SK-N-SH treated with all-trans-retinoic acid at 6 μM for 48 hours (cell line): ENCODE data around the gene FCER2.

Experiments
- CSDC2 ChIP-seq: fragments of 250-450 bp; sonication (Bioruptor Pico); IDR thresholded peaks from 2 replicates; pipeline ENCODE4 v1.5.0; 2020; ENCODE audit warnings: mild to moderate bottlenecking, moderate library complexity
- OSR1 ChIP-seq: fragments of 250-450 bp; sonication (Bioruptor Pico); IDR thresholded peaks from 2 replicates; pipeline ENCODE4 v1.8.0; 2022; ENCODE audit warnings: moderate library complexity, mild to moderate bottlenecking, inconsistent platforms
- PPARA ChIP-seq: fragments of 250-450 bp; sonication (Bioruptor Pico); IDR thresholded peaks from 2 replicates; pipeline ENCODE4 v1.5.0; 2020; ENCODE audit warnings: mild to moderate bottlenecking, borderline replicate concordance
- ZC3H10 ChIP-seq: fragments of 250-450 bp; sonication (Bioruptor Pico); IDR thresholded peaks from 2 replicates; pipeline ENCODE4 v1.5.1; 2021; ENCODE audit warnings: mild to moderate bottlenecking, moderate library complexity
- ZNF565 ChIP-seq: fragments of 450-650 bp; formaldehyde crosslinking; conservative IDR thresholded peaks from 2 replicates; pipeline ENCODE4 v1.5.0; 2020; ENCODE audit warnings: low read depth, mild to moderate bottlenecking, moderate library complexity
- ZNF8 ChIP-seq: fragments of 450-650 bp; formaldehyde crosslinking; IDR thresholded peaks from 2 replicates; pipeline ENCODE4 v1.5.0; 2020; ENCODE audit warnings: mild to moderate bottlenecking, moderate library complexity
- TF ChIP-seq, protein P1 (sequence below): fragments of 250-450 bp; sonication (Bioruptor Pico); IDR thresholded peaks from 2 replicates; pipeline ENCODE4 v1.5.1; 2021; ENCODE audit warnings: mild to moderate bottlenecking, moderate library complexity
- TF ChIP-seq, protein P2 (sequence below): fragments of 250-450 bp; sonication (Bioruptor Pico); IDR thresholded peaks from 2 replicates; pipeline ENCODE4 v1.8.0; 2020; ENCODE audit warnings: mild to moderate bottlenecking, moderate library complexity, borderline replicate concordance

DNA sequence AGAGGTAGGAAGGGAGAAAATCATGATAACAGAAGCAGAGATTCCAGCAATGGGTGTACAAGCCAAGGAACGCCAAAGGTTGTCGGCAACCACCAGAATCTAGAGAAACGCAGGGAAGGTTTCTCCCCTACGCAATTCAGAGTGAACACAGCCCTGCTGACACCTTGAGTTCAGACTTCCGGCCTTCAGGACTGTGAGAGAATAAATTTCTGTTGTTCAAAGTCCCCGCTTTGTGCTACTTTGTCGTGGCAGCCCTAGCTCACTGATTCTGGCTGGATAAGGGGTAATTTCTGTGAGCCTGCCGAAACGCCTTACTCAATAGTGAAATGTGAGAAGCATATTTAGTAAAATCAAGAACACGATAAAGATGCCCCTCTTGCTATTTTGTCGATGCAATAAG lies 35.3 kb upstream of the FCER2 start:
- TF ChIP-seq, protein P1, sequence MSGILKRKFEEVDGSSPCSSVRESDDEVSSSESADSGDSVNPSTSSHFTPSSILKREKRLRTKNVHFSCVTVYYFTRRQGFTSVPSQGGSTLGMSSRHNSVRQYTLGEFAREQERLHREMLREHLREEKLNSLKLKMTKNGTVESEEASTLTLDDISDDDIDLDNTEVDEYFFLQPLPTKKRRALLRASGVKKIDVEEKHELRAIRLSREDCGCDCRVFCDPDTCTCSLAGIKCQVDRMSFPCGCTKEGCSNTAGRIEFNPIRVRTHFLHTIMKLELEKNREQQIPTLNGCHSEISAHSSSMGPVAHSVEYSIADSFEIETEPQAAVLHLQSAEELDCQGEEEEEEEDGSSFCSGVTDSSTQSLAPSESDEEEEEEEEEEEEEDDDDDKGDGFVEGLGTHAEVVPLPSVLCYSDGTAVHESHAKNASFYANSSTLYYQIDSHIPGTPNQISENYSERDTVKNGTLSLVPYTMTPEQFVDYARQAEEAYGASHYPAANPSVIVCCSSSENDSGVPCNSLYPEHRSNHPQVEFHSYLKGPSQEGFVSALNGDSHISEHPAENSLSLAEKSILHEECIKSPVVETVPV (CRISPR knock-in tag), result no peak
- TF ChIP-seq, protein P2, sequence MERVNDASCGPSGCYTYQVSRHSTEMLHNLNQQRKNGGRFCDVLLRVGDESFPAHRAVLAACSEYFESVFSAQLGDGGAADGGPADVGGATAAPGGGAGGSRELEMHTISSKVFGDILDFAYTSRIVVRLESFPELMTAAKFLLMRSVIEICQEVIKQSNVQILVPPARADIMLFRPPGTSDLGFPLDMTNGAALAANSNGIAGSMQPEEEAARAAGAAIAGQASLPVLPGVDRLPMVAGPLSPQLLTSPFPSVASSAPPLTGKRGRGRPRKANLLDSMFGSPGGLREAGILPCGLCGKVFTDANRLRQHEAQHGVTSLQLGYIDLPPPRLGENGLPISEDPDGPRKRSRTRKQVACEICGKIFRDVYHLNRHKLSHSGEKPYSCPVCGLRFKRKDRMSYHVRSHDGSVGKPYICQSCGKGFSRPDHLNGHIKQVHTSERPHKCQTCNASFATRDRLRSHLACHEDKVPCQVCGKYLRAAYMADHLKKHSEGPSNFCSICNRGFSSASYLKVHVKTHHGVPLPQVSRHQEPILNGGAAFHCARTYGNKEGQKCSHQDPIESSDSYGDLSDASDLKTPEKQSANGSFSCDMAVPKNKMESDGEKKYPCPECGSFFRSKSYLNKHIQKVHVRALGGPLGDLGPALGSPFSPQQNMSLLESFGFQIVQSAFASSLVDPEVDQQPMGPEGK (CRISPR knock-in tag), result no peak
- TF ChIP-seq ZNF565 (CRISPR knock-in tag) (no peak), OSR1 (CRISPR knock-in tag) (no peak), CSDC2 (CRISPR knock-in tag) (no peak), ZC3H10 (CRISPR knock-in tag) (no peak), PPARA (CRISPR knock-in tag) (no peak), ZNF8 (no peak)
